ENCODE data around the gene CENPS. TPM values are rescaled to one million over a fixed set of nuclear protein-coding genes. Genes with fewer than 3 reads are reported as not detected.

The CENPS gene
- total and polyA plus RNA-seq, 2 experiments from 2014 or later: 12.6 to 34.3 TPM

GRCh38 chr1:10429868-10430215 lies 391 bp upstream of the CENPS start:
- Histone ChIP-seq H3K9ac (peak overlapping the region; percentile 92), H3K79me2 (ENCODE audit: insufficient read depth) (peaks cover 18% of the 10 kb centered on the region), H3F3A (ENCODE audit: insufficient read depth) (no peaks in the 10 kb centered on the region), H4K20me1 (ENCODE audit: insufficient read depth) (no peaks in the 10 kb centered on the region), H3K9me3 (ENCODE audit: low read depth) (no peaks in the 10 kb centered on the region), H3K4me2 (ENCODE audit: unreplicated experiment) (peak overlapping the region; percentile 98), H2AFZ (peak overlapping the region; percentile 94), H3K4me3 (peak overlapping the region; percentile 95), H3K9me2 (ENCODE audit: insufficient read depth) (no peaks in the 10 kb centered on the region), H3K4me1 (ENCODE audit: insufficient read depth) (peaks cover 10% of the 10 kb centered on the region), H3K36me3 (ENCODE audit: low read depth) (no peaks in the 10 kb centered on the region), H3K27ac (no peak overlapping the region), H3K27me3 (replicated peaks; ENCODE audit: insufficient read depth) (no peaks in the 10 kb centered on the region)
- DNase-seq: peak; percentile 63
- TF ChIP-seq EZH2 (IDR thresholded peaks at IDR 0.05; ENCODE audit: insufficient read depth, poor library complexity, severe bottlenecking) (no peak), EZH2phosphoT487 (IDR thresholded peaks at IDR 0.05; ENCODE audit: insufficient read depth, low read depth) (no peak)
- 15 to 17% methylated on average over 16 of the region's 16 CpGs for WGBS, 2 experiments (ENCODE audit: low coverage in 1 of 2, low lambda C conversion rate in 2 of 2, missing lambda C conversion rate in 2 of 2)
- in situ Hi-C loops (cut with MboI): no loop called here

GRCh38 chr1:10431070-10431730 lies 967 bp downstream of the CENPS start:
- whole genome bisulfite sequencing, 2 experiments (ENCODE audit: low coverage in 1 of 2, low lambda C conversion rate in 2 of 2, missing lambda C conversion rate in 2 of 2): 19 to 20% methylated on average over 30 of the region's 30 CpGs
- Histone ChIP-seq H3K36me3 (ENCODE audit: low read depth) (no peaks in the 10 kb centered on the region), H4K20me1 (ENCODE audit: insufficient read depth) (no peaks in the 10 kb centered on the region), H3K27ac (peak overlapping the region; percentile 76), H3K9me3 (ENCODE audit: low read depth) (no peaks in the 10 kb centered on the region), H3K4me3 (peak overlapping the region; percentile 95), H3K4me2 (ENCODE audit: unreplicated experiment) (peak overlapping the region; percentile 98), H3K9ac (peak overlapping the region; percentile 92), H3K27me3 (replicated peaks; ENCODE audit: insufficient read depth) (no peaks in the 10 kb centered on the region), H3F3A (ENCODE audit: insufficient read depth) (no peaks in the 10 kb centered on the region), H3K79me2 (ENCODE audit: insufficient read depth) (peaks cover 18% of the 10 kb centered on the region), H3K9me2 (ENCODE audit: insufficient read depth) (no peaks in the 10 kb centered on the region), H3K4me1 (ENCODE audit: insufficient read depth) (peaks cover 10% of the 10 kb centered on the region), H2AFZ (peak overlapping the region; percentile 94)
- in situ Hi-C loops (cut with MboI): no loop called here
- peak; percentile 70 for DNase-seq
- TF ChIP-seq EZH2phosphoT487 (IDR thresholded peaks at IDR 0.05; ENCODE audit: insufficient read depth, low read depth): no peak
- no peak for TF ChIP-seq EZH2 (IDR thresholded peaks at IDR 0.05; ENCODE audit: insufficient read depth, poor library complexity, severe bottlenecking)

GRCh38 chr1:10432910-10433700 lies 2.9 kb downstream of the CENPS start:
- Histone ChIP-seq H3K79me2 (ENCODE audit: insufficient read depth) (peaks cover 18% of the 10 kb centered on the region), H3K4me2 (ENCODE audit: unreplicated experiment) (no peak overlapping the region), H3K9me2 (ENCODE audit: insufficient read depth) (no peaks in the 10 kb centered on the region), H3K27me3 (replicated peaks; ENCODE audit: insufficient read depth) (no peaks in the 10 kb centered on the region), H3K9ac (no peak overlapping the region), H3K4me3 (no peak overlapping the region), H2AFZ (no peak overlapping the region), H3K36me3 (ENCODE audit: low read depth) (no peaks in the 10 kb centered on the region), H3K9me3 (ENCODE audit: low read depth) (no peaks in the 10 kb centered on the region), H3F3A (ENCODE audit: insufficient read depth) (no peaks in the 10 kb centered on the region), H3K4me1 (ENCODE audit: insufficient read depth) (peaks cover 10% of the 10 kb centered on the region), H3K27ac (no peak overlapping the region), H4K20me1 (ENCODE audit: insufficient read depth) (no peaks in the 10 kb centered on the region)
- TF ChIP-seq EZH2phosphoT487 (IDR thresholded peaks at IDR 0.05; ENCODE audit: insufficient read depth, low read depth): no peak
- TF ChIP-seq EZH2 (IDR thresholded peaks at IDR 0.05; ENCODE audit: insufficient read depth, poor library complexity, severe bottlenecking): no peak
- in situ Hi-C loops (cut with MboI): no loop called here
- WGBS, 2 experiments (ENCODE audit: low coverage in 1 of 2, low lambda C conversion rate in 2 of 2, missing lambda C conversion rate in 2 of 2): 77 to 78% methylated on average over 14 of the region's 14 CpGs
- no peak for DNase-seq

GRCh38 chr1:10433790-10434189 lies 3.6 kb downstream of the CENPS start:
- TF ChIP-seq EZH2phosphoT487 (IDR thresholded peaks at IDR 0.05; ENCODE audit: insufficient read depth, low read depth) (no peak), EZH2 (IDR thresholded peaks at IDR 0.05; ENCODE audit: insufficient read depth, poor library complexity, severe bottlenecking) (no peak)
- no peak overlapping the region for H3K4me3 ChIP-seq
- H3K4me1 ChIP-seq (ENCODE audit: insufficient read depth): peaks cover 10% of the 10 kb centered on the region
- H3K9me3 ChIP-seq (ENCODE audit: low read depth): no peaks in the 10 kb centered on the region
- no peak overlapping the region for H3K4me2 ChIP-seq (ENCODE audit: unreplicated experiment)
- 89% methylated on average over 11 of the region's 11 CpGs for WGBS, 2 experiments (ENCODE audit: low coverage in 1 of 2, low lambda C conversion rate in 2 of 2, missing lambda C conversion rate in 2 of 2)
- H3K36me3 ChIP-seq (ENCODE audit: low read depth): no peaks in the 10 kb centered on the region
- H3K9me2 ChIP-seq (ENCODE audit: insufficient read depth): no peaks in the 10 kb centered on the region
- no peaks in the 10 kb centered on the region for H3K27me3 ChIP-seq (replicated peaks; ENCODE audit: insufficient read depth)
- no peak overlapping the region for H3K27ac ChIP-seq
- H3K9ac ChIP-seq: no peak overlapping the region
- no peak for DNase-seq
- H4K20me1 ChIP-seq (ENCODE audit: insufficient read depth): no peaks in the 10 kb centered on the region
- H2AFZ ChIP-seq: no peak overlapping the region
- peaks cover 18% of the 10 kb centered on the region for H3K79me2 ChIP-seq (ENCODE audit: insufficient read depth)
- no peaks in the 10 kb centered on the region for H3F3A ChIP-seq (ENCODE audit: insufficient read depth)
- in situ Hi-C loops (cut with MboI): no loop called here
